ENCODE results near the gene AK1.

- TF ChIP-seq CTCF (conservative IDR thresholded peaks at IDR 0.05) (no peak), ZFX (IDR thresholded peaks at IDR 0.05) (no peak)
These were observed 32.6 kb downstream of the AK1 start for GRCh38 chr9:127844821-127845359.

Data from C4-2B (cell line).